ENCODE data around the gene CDK19.

DNA sequence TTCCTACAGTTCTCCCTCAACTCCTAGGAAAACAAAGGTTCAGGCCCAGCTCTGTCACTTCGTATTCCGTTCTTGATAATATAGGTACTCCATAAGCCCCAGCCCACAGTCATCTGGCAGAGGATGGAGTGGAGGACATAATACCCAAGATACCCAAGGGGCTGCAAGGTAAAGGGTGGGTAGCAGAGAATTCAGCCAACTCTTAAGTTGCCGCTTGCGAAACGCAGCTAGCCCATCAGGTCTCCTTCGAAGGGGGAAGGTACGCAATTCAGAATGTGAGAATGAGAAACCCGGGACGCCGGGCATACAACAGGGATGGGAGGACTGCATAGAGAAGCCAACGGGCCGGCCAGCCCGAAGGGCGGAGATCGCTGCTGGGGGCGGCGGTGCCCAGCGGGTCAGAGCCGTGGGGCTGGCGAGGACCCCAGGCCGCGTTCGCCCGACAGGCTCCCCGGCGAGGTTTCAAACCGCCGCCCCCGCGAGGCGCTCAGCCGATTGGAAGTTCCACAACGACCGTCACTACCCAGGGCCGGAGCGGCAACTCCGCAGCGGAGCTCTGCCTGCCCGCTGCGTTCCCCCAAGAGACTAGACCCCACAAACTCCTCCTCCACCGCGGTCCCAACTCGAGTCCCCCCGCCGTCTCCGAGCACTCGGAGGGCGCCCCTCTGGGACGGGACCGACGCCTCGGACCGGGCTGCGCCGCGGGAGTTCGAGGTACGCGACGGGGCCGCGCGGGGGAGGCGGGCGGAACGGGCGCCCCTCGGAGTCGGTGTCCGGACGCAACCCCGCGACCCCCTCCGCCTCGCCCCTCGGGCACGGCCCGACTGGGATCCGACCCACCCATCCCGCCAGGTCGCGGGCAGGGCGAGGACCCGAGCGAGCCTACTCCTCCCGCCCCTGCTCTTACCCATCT lies 911 bp downstream of the CDK19 start:
- no peak for TF ChIP-seq EZH2 (IDR thresholded peaks at IDR 0.05; ENCODE audit: insufficient read depth, poor library complexity, severe bottlenecking)
- no peak for TF ChIP-seq EZH2phosphoT487 (IDR thresholded peaks at IDR 0.05; ENCODE audit: insufficient read depth, low read depth)

All from GM23248 (cell line).